GM21526 (cell line): ENCODE measurements around the gene PLXNC1.

Source experiments
- ATAC-seq: cut with Tn5 transposase; IDR thresholded peaks from one replicate; pipeline ENCODE4 v1.9.1; 2021; ENCODE audit warnings: moderate library complexity; ENCODE audit not compliant: unreplicated experiment, low FRiP score

The PLXNC1 gene

GRCh38 chr12:94147991-94148738 is at the start of gene PLXNC1:
TSS of gene PLXNC1 (plus strand) at chr12:94148577. CDS start at chr12:94148972, 395 bp downstream.
- peak; percentile 30 for ATAC-seq

GRCh38 chr12:94099191-94099590 is 49.2 kb upstream of the PLXNC1 start:
- no peak for ATAC-seq

GRCh38 chr12:94099632-94100031 is 48.7 kb upstream of the PLXNC1 start:
- no peak for ATAC-seq

- no peak for ATAC-seq
These were observed 48.2 kb upstream of the PLXNC1 start for GRCh38 chr12:94100211-94100627.

GRCh38 chr12:94100990-94101737 is 47.2 kb upstream of the PLXNC1 start:
- ATAC-seq = peak; percentile 65

GRCh38 chr12:94101738-94102660 is 46.4 kb upstream of the PLXNC1 start:
- ATAC-seq = peak; percentile 79

GRCh38 chr12:94103986-94104385 is 44.4 kb upstream of the PLXNC1 start:
- ATAC-seq = no peak

- ATAC-seq = no peak
These were observed 40.5 kb upstream of the PLXNC1 start for GRCh38 chr12:94107910-94108309.

- no peak for ATAC-seq
These were observed 39.2 kb upstream of the PLXNC1 start for GRCh38 chr12:94109160-94109559.

- no peak for ATAC-seq
These were observed 38.1 kb upstream of the PLXNC1 start for GRCh38 chr12:94110258-94110657.

- ATAC-seq = no peak
These were observed 37.1 kb upstream of the PLXNC1 start for GRCh38 chr12:94111302-94111701.

- no peak for ATAC-seq
These were observed 36.3 kb upstream of the PLXNC1 start for GRCh38 chr12:94112121-94112520.

GRCh38 chr12:94114166-94114565 is 34.2 kb upstream of the PLXNC1 start:
- ATAC-seq = no peak

- no peak for ATAC-seq
These were observed 32.2 kb upstream of the PLXNC1 start for GRCh38 chr12:94116191-94116590.

- no peak for ATAC-seq
These were observed 26.5 kb upstream of the PLXNC1 start for GRCh38 chr12:94121886-94122285.

GRCh38 chr12:94122591-94122990 is 25.8 kb upstream of the PLXNC1 start:
- ATAC-seq = no peak

GRCh38 chr12:94123127-94123526 is 25.2 kb upstream of the PLXNC1 start:
- ATAC-seq = no peak

- no peak for ATAC-seq
These were observed 22.3 kb upstream of the PLXNC1 start for GRCh38 chr12:94126067-94126466.

GRCh38 chr12:94127239-94128131 is 20.9 kb upstream of the PLXNC1 start:
- no peak for ATAC-seq

- ATAC-seq = no peak
These were observed 20.1 kb upstream of the PLXNC1 start for GRCh38 chr12:94128280-94128679.
